GM19452 (cell line): Measurements from ENCODE around the gene POMT2.
"Not testable (repeated sequence)": the region's sequence is repeated elsewhere in the genome, so short reads cannot be mapped to it uniquely, and the experiment has no call there.

Source experiments
- ATAC-seq: cut with Tn5 transposase; IDR thresholded peaks from one replicate; pipeline ENCODE4 v1.9.1; 2021; ENCODE audit not compliant: unreplicated experiment

The POMT2 gene

DNA sequence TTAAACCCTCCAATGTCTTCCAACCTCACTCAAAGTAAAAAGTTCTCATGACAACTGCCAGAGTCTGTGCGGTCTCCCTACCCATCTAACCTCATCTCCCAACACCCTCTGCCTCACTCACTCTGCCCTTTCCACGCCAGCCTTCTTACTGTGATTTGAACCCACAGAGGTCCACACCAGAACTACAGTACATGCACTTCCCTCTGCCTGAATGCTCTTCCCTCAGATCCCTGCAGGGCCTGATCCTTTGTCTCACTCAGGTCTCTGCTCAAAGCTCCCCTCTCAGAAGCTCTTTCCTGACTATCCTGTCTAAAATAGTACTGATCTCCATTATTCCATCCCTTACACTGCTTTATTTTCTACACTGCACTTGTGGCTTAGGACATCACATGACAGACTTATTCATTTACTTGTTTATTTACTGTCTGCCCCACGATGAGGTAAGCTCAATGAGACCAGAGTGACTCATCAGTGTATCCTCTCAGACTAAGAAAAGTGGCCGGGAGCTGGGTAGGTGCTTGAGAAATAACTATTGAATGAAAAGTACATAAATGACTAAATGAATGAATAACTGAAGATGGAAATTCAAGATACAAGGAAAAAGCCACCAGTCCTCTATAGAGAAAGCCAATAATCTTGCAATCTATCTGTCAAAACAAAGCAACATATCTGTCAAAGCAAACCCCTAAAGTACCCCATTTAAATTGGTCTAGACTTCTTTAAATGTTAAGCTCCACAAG, 17.1 kb downstream of the POMT2 start:
- ATAC-seq, result no peak

- no peak for ATAC-seq
Observed at GRCh38 chr14:77302926-77303325, 17.8 kb downstream of the POMT2 start.

- no peak for ATAC-seq
Observed at GRCh38 chr14:77301103-77301502, 19.6 kb downstream of the POMT2 start.

GRCh38 chr14:77299771-77300170, 20.9 kb downstream of the POMT2 start:
- no peak for ATAC-seq

- no peak for ATAC-seq
Observed at GRCh38 chr14:77296906-77297305, 23.8 kb downstream of the POMT2 start.

DNA sequence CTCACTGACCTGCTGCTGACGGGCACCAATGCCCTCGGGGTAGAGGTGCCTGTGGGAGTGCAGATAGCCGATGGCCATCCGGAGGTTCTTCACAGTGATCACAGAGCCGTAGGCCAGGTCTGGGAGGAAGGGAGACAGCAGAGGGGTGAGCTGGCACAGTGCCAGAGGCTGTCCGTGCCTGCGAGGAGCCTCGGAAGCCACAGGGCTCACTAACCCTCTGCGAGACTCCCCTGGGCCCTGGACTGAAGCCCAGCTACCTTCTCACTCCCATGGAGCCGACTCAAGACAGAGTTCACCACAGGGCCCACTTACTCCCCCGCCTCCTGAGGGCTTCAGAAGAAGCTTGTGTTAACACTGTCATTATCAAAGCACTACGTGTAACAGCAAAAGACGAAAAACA, 24.5 kb downstream of the POMT2 start:
- no peak for ATAC-seq

GRCh38 chr14:77290705-77291104, 30.0 kb downstream of the POMT2 start:
- no peak for ATAC-seq

- ATAC-seq, result no peak
Observed at GRCh38 chr14:77286576-77286975, 34.1 kb downstream of the POMT2 start.

GRCh38 chr14:77284466-77284865, 36.2 kb downstream of the POMT2 start:
- no peak for ATAC-seq

DNA sequence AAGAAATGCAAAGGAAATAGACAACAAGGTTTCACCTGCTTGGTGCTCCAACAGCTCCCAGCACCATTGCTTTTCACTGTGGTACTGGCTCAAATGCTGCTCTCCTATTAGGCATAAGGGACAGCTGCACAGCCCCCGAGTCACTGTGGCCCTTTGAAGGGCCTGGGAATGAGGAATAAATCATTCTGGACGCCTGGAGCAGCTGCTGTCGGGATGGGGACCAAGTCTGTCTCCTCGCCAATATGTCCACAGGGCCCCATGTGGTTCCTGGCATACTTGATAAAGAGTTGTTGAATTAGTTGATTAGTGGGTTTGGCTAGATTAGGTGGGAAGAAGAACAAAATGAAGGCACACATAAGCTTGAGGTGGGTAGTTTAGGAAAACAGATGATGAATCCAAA, 36.6 kb downstream of the POMT2 start:
- ATAC-seq, result no peak

GRCh38 chr14:77281852-77282410, 38.8 kb downstream of the POMT2 start:
- ATAC-seq, result no peak

GRCh38 chr14:77280921-77281320, 39.8 kb downstream of the POMT2 start:
- not testable (repeated sequence) for ATAC-seq

GRCh38 chr14:77279719-77280118, 41.0 kb downstream of the POMT2 start:
- ATAC-seq, result no peak

GRCh38 chr14:77278461-77279230, 42.0 kb downstream of the POMT2 start:
- ATAC-seq, result no peak

DNA sequence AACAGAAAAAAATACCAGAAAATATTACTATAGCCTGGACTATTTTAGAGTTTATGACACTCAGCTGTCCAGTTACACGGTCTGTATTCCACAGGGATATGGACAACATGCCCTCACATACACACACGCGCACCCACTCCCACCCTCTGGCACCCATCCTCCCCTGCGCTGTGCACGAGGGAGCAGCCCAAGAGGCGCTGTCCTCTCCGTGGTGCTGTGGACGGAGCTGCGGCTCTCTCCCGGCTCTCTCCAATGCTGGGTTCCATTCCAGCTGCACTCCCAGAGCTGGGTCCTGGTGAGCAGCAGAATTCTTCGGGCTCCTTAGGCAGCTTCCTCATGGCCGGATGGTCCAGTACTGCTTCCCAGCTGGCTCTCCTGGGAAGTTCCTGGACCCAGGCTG, 43.7 kb downstream of the POMT2 start:
- ATAC-seq, result no peak

GRCh38 chr14:77276295-77276935, 44.3 kb downstream of the POMT2 start:
- no peak for ATAC-seq

DNA sequence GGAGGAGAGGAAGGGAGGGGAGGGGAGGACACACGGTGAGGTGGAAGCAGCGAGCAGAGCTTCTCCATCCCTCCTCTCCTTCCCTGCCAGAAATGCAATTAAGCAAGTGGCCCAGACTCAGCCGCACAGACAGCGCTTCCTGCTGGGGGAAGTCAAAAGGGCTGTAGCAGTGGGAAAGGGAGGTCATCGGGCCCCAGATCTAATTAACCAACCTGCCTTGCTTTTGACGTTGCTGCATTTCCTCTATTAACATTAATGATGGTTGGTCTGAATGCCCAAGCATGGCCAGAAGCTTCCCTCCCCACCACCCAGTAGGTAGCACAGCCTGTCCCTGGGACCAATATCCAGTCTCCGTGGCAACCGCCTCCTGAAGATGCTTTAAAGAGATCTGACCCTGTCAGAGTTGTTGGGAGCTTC, 45.1 kb downstream of the POMT2 start:
- ATAC-seq, result no peak

- ATAC-seq, result no peak
Observed at GRCh38 chr14:77275041-77275580, 45.6 kb downstream of the POMT2 start.

GRCh38 chr14:77273796-77274195, 46.9 kb downstream of the POMT2 start:
- ATAC-seq, result no peak

DNA sequence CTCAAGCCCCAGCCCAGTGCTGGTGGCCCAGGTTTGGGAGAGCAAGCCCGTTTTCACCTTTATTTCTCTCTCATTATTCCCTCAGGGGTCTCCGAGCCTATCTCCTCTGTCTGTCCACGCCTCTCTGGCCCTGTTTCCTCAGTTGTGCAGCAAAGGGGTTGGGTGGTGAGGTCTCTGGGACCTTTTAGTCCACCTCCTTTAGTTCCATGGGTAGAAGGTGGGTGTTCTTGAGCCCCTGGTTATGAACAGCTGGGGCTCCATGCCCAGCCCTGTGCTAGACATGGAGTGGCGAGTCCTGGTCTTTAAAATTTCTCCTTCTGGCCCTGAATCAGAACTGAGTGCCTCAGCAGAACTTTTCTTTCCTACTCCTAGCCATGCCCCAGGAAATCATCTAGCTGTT, 48.4 kb downstream of the POMT2 start:
- no peak for ATAC-seq

DNA sequence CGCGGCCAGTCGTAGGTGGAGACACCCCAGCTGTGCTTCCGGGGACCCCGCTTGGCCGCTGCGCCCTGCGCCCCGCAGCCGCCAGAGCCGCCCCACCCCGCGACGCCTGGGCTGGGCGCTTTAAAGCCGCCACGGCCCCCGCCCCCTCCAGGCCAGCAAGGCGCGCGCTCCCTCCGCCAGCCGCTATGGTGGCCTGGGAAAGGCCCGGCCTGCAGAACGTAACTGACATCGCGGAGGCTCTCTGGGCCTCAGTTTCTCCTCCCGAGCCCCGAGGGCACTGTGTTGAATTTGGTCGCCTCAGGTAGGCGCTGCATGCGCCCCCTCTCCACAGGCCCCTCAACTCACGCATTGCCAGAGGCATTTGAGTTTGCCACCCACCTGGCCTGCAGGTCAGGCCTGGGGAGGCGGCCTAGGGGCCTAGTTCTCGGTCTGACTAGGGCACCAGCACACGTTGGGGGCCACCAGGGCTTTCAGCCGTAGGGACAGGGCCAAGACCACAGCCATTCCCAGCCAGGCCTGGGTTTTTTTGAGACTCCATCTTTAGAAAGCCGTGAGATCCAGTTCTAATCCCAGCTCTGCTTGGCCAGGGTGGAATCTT, 49.5 kb downstream of the POMT2 start, which contains the start of gene NGB:
Gene NGB (minus strand): TSS at position 94 of the 598 bp plus-strand sequence. CDS start 269 bp downstream, outside the sequence.
- ATAC-seq, result no peak
